HepG2 (cell line): ENCODE measurements around the gene VAMP2. TPM values are rescaled to one million over a fixed set of nuclear protein-coding genes. Genes with fewer than 3 reads are reported as not detected.
A peak's percentile ranks its signal among the peaks of the same experiment; 100 is the strongest.

ENCODE experiments used
- CTCF ChIP-seq: sonication (generic); formaldehyde crosslinking; IDR thresholded peaks from 2 replicates; pipeline ENCODE4 v1.5.0; 2020; ENCODE audit warnings: mild to moderate bottlenecking, missing genetic modification reagents, moderate library complexity
- HDAC1 ChIP-seq: sonication (generic); formaldehyde crosslinking; IDR thresholded peaks from 2 replicates; pipeline ENCODE4 v1.5.1; 2020; ENCODE audit warnings: mild to moderate bottlenecking, missing genetic modification reagents
- PATZ1 ChIP-seq: sonication (generic); formaldehyde crosslinking; IDR thresholded peaks from 2 replicates; pipeline ENCODE4 v1.4.0; 2020; ENCODE audit warnings: missing genetic modification reagents
- POGK ChIP-seq: sonication (generic); formaldehyde crosslinking; conservative IDR thresholded peaks from 2 replicates; pipeline ENCODE4 v1.8.0; 2022; ENCODE audit warnings: mild to moderate bottlenecking, moderate library complexity, missing genetic modification reagents
- SRF ChIP-seq: IDR thresholded peaks from 2 replicates; pipeline ENCODE4 v1.6.1; 2011; ENCODE audit warnings: mild to moderate bottlenecking, low read depth, low read length, moderate library complexity
- TCF7 ChIP-seq: sonication (generic); IDR thresholded peaks from 2 replicates; pipeline ENCODE4 v1.6.1; 2016; ENCODE audit warnings: antibody characterized with exemption, low read depth
- ZHX2 ChIP-seq, 2 experiments: sonication (generic) in 1 of 2; formaldehyde crosslinking in 1 of 2; IDR thresholded peaks; 2 replicates each; pipeline versions ENCODE4 v1.6.1 to v1.9.0; 2014 to 2022; ENCODE audit warnings: antibody characterized with exemption in 1 of 2, borderline replicate concordance in 1 of 2, inconsistent platforms in 1 of 2, low read depth in 1 of 2, missing genetic modification reagents in 1 of 2
- ZNF253 ChIP-seq: sonication (generic); formaldehyde crosslinking; IDR thresholded peaks from 2 replicates; pipeline ENCODE4 v1.8.0; 2022; ENCODE audit warnings: mild to moderate bottlenecking, missing genetic modification reagents, borderline replicate concordance
- ZNF484 ChIP-seq: sonication (generic); formaldehyde crosslinking; IDR thresholded peaks from 2 replicates; pipeline ENCODE4 v1.5.1; 2020; ENCODE audit warnings: mild to moderate bottlenecking, low read depth, missing genetic modification reagents, borderline replicate concordance
- ZNF512B ChIP-seq: sonication (generic); formaldehyde crosslinking; IDR thresholded peaks from 2 replicates; pipeline ENCODE4 v1.5.1; 2020; ENCODE audit warnings: missing genetic modification reagents, mild to moderate bottlenecking, borderline replicate concordance
- ZNF644 ChIP-seq: IDR thresholded peaks from 2 replicates; pipeline ENCODE4 v1.6.1; 2016; ENCODE audit warnings: low read depth
- ZNF777 ChIP-seq: sonication (generic); formaldehyde crosslinking; IDR thresholded peaks from 2 replicates; pipeline ENCODE4 v1.4.0; 2020; ENCODE audit warnings: missing genetic modification reagents
- polyA plus RNA-seq, 8 experiments: library from polyadenylated mRNA; depleted of rRNA in 3 of 8; stranded (reverse) in 7 of 8; unstranded in 1 of 8; fragments of >200 nt; fragmentation: Illumina TruSeq in 4 of 8; extraction: Trizol in 4 of 8; gene quantifications; 2 replicates each; pipeline versions ENCODE4 v1.2.1 to v1.2.3, GENCODE V29; 2011 to 2016; ENCODE audit warnings: low read depth in 4 of 8, missing spikeins in 1 of 8, mixed read lengths in 1 of 8; ENCODE audit not compliant: insufficient read depth in 1 of 8
- total RNA-seq, 5 experiments: library from RNA; depleted of rRNA; stranded (reverse); fragments of >200 nt; fragmentation: Illumina TruSeq; extraction: Trizol; gene quantifications; 2 replicates each; pipeline ENCODE4 v1.2.3, GENCODE V29; 2016; ENCODE audit warnings: low read depth in 1 of 5

VAMP2 gene
- total and polyA plus RNA-seq, 2 of the 13 experiments (the other 11 are each of a cell fraction or from before 2014, with no cell fraction given), result 3.9 to 17.2 TPM

GRCh38 chr17:8156246-8156992 is 6.3 kb downstream of the VAMP2 start (continued):
- no peak for TF ChIP-seq ZNF512B (CRISPR knock-in tag)
- no peak for TF ChIP-seq ZNF253 (CRISPR knock-in tag)
- peak; percentile 25 for TF ChIP-seq CTCF (CRISPR knock-in tag)
- TF ChIP-seq ZNF484 (CRISPR knock-in tag), result no peak
- no peak for TF ChIP-seq SRF
- no peak for TF ChIP-seq ZNF644
- TF ChIP-seq POGK (CRISPR knock-in tag), result peak; percentile 34; the same call in 1 of the 2 replicates
- TF ChIP-seq ZHX2 (IDR thresholded peaks at IDR 0.05; ENCODE audit: low read depth), result no peak
- TF ChIP-seq ZHX2 (CRISPR knock-in tag; IDR thresholded peaks at IDR 0.05; ENCODE audit: borderline replicate concordance), result no peak
- TF ChIP-seq TCF7, result no peak
- TF ChIP-seq PATZ1 (CRISPR knock-in tag), result peak; percentile 32; the same call in 1 of the 2 replicates
- peak; percentile 55; the same call in 1 of the 2 replicates for TF ChIP-seq HDAC1 (CRISPR knock-in tag)
- 0 out of 2 replicates have a peak, but pooled peaks have one; percentile 20 for TF ChIP-seq ZNF777 (CRISPR knock-in tag)
